ENCODE measurements around the gene ANKRD63.

GRCh38 chr15:40328176-40328575, 45.3 kb upstream of the ANKRD63 start:
- no peak for TF ChIP-seq CTCF (IDR thresholded peaks at IDR 0.05; ENCODE audit: low read length)
- no peak for TF ChIP-seq EZH2 (optimal IDR thresholded peaks at IDR 0.05; ENCODE audit: low read depth, low read length)
- no peak for TF ChIP-seq EZH2phosphoT487 (IDR thresholded peaks at IDR 0.05; ENCODE audit: low read length)
